Loucy (cell line): ENCODE measurements around the gene OR1I1.

ENCODE experiments used
- EZH2phosphoT487 ChIP-seq: fragments of 200-600 bp; IDR thresholded peaks from 2 replicates; pipeline ENCODE4 v1.6.1; 2018; ENCODE audit warnings: antibody characterized with exemption, mild to moderate bottlenecking, moderate library complexity, borderline replicate concordance
- TF ChIP-seq, protein P1 (sequence below): fragments of 200-600 bp; sonication (generic); conservative IDR thresholded peaks from 2 replicates; pipeline ENCODE4 v1.5.1; 2014; ENCODE audit warnings: mild to moderate bottlenecking, antibody characterized with exemption, low read length

DNA sequence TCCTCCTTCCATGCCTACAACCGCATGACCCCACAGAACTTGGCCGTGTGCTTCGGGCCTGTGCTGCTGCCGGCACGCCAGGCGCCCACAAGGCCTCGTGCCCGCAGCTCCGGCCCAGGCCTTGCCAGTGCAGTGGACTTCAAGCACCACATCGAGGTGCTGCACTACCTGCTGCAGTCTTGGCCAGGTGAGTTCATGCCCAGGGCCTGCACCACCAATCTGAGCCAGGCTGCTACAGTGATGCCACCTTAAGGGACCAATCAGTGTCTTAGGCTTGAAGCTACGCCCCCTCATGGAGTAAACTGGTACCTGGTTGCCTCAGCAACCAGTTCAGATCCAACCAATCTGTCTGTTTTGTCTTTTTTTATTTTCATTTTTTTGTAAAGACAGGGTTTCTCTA, 30.4 kb downstream of the OR1I1 start:
- TF ChIP-seq, protein P1, sequence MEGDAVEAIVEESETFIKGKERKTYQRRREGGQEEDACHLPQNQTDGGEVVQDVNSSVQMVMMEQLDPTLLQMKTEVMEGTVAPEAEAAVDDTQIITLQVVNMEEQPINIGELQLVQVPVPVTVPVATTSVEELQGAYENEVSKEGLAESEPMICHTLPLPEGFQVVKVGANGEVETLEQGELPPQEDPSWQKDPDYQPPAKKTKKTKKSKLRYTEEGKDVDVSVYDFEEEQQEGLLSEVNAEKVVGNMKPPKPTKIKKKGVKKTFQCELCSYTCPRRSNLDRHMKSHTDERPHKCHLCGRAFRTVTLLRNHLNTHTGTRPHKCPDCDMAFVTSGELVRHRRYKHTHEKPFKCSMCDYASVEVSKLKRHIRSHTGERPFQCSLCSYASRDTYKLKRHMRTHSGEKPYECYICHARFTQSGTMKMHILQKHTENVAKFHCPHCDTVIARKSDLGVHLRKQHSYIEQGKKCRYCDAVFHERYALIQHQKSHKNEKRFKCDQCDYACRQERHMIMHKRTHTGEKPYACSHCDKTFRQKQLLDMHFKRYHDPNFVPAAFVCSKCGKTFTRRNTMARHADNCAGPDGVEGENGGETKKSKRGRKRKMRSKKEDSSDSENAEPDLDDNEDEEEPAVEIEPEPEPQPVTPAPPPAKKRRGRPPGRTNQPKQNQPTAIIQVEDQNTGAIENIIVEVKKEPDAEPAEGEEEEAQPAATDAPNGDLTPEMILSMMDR = no peak; the same call in 1 of the 2 replicates
- no peak for TF ChIP-seq EZH2phosphoT487
